HG02623 (cell line): ENCODE results near the gene PIK3C2G.

ENCODE experiments used
- ATAC-seq: cut with Tn5 transposase; IDR thresholded peaks from one replicate; pipeline ENCODE4 v1.9.1; 2021; ENCODE audit warnings: moderate library complexity; ENCODE audit not compliant: unreplicated experiment

PIK3C2G gene

GRCh38 chr12:18552829-18553228 lies 291.5 kb downstream of the PIK3C2G start:
- no peak for ATAC-seq

- no peak for ATAC-seq
These were observed 294.8 kb downstream of the PIK3C2G start for GRCh38 chr12:18556161-18556560.

DNA sequence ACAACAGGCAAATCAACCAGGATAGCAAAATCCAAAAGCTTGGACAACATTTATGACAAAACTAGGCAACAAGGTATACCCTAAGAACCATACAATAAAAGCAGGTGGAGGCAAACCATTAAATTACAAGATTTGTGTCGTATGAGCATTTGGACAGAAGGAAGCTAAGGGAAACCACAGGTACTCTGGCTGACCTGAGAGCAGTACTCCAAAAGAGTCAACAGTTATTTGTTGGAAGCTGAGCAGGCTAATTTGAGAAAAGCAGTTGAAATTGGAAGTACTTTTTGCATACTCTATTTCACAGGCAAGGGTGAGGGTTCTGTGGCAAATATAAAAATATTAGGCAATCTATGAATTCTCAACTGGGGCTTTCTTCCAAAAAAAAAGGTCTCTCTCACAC lies 297.9 kb downstream of the PIK3C2G start:
- no peak for ATAC-seq

DNA sequence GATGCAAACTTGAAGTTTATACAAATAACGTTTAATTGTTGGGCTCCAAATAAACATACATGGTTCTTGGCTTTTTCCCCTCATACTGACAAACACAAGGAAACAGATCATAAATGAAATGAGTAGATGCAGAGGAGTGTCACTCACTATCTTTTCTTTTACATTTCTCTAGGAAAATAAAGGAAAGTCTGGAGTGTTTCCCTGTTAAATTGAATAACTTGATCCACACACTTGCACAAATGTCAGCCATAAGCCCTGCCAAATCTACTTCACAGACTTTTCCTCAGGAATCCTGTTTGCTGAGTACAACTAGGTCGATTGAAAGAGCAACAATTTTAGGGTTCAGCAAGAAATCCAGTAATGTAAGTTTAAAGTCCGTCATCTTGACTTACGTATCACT lies 301.2 kb downstream of the PIK3C2G start:
- no peak for ATAC-seq

GRCh38 chr12:18564306-18564705 lies 303.0 kb downstream of the PIK3C2G start:
- ATAC-seq, result no peak

DNA sequence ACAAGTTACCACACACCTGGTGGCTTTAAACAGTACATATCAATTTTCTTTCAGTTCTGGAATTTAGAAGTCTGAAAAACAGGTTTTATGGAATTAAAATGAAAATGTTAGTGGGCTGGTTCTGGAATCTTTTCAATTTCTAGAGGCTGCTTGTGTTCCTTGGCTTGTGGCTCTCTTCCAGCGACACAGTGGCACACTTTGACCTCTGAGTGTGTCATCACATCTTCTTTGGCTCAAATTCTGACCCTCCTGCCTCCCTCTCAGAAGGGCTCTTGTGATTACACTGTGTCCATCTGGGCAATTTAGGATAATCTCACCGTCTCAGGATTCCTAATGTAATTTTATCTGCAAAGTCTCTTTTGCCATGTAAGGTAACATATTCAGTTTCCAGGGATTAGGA lies 306.5 kb downstream of the PIK3C2G start:
- ATAC-seq, result no peak

- no peak for ATAC-seq
These were observed 309.2 kb downstream of the PIK3C2G start for GRCh38 chr12:18570543-18570942.

DNA sequence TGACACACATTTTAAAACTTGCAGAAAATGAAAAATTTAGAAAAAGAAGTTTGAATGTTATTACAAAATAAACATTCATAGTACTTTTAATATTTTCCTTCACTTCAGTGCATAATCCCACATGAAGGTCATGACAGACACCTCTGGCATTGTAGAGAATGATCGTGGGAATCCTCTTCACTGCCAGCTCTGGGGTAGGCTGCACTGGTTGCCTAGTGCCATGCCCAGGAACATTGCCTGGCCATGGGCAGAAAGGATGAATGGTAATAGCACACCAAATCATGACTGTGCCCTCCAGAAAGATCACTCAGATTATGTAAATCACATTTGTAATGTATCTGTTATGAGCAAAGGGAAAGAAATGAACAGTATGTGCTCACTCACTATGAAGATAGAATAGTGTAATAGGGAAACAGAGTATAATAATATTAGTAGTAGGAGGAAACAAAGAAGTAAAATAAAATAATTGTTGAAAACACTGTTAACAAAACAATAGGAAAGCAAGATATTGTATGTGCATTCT lies 314.8 kb downstream of the PIK3C2G start:
- no peak for ATAC-seq

DNA sequence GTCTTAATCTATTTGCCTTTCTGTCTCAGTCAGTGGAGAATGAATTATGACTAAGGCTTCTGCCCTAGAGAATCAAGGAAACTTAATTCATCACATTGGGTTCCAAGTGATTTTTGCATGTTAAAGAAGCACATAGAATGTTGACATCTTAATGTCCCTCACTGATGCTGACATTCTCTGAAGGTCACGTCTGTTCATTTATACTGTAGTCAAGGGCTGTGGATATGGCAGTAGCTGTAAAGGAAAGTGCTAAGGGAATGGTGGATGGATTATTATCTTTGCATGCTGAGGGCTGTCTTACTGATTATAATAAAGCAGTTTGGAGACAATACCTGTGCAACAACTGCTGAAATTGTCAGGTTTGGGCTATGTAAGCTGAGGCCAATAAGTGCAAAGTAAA lies 315.3 kb downstream of the PIK3C2G start:
- no peak for ATAC-seq

DNA sequence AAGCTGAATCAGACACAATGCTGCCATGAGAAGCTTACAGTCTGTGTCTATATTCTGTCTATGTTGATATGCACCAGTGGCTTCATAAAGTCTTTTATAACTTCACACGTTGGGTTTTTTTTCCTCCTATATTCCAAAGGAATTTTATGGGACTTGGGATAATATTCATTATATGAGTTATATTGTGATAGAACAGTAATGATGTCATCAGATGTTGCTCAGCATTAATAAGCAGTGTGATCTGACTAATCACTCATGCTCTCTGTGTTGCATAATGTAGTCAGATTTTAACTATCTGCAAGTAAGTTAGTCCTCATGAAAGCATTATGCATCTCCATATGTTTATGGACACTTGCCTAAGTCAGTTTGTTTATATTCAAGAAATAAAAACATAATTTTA lies 316.9 kb downstream of the PIK3C2G start:
- ATAC-seq, result no peak

GRCh38 chr12:18580291-18580690 lies 319.0 kb downstream of the PIK3C2G start:
- no peak for ATAC-seq

GRCh38 chr12:18580706-18581105 lies 319.4 kb downstream of the PIK3C2G start:
- ATAC-seq, result no peak

DNA sequence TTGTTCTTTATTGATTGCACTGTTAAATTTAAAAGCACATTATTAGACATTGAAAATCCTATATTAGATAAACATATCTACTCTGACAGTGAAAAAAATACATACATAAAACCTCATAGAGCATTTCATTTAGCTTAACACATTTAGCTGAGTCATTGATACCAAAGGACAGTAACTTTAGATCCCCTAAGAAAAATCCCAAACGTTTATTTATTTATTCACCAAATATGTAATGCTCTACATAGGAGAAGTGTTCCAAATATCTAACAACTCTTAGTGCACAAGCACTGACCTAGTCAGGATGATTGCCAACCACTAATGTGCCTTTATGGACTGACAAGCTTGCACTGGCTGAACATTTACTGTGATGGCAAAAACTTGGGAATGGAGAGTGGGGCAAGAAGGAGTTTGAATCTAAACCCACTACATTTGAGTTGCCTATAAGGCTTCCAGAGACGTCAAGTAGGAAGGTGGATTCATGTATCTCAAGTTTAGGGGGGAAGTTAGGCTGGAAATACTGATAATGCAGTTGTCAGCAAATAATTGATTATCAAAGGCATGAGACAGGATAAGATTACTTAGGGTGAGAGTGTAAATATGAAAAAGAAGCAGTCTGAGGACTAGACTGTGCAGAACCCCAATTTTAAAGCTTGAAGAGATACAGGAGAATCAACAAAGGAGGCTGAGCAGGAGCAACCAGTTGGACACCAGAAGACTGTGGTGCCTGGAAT lies 320.1 kb downstream of the PIK3C2G start:
- ATAC-seq, result no peak

DNA sequence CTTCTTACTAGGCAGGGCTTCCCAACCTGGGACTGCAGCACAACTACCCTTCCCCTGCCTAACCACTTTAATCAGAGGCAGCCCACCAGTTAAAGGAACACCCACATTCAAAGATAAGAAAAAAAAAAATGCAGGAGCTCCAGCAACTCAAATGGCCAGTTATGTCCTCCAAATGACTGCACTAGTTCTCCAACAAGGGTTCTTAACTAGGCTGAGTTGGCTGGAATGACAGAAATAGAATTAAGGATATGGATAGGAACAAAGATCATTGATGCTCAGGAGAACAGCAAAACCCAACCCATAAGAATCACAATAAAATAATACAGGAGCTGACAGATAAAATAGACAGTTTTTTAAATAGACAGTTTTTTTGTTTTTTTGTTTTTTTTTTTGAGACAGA lies 322.3 kb downstream of the PIK3C2G start:
- ATAC-seq, result no peak

GRCh38 chr12:18586581-18586980 lies 325.3 kb downstream of the PIK3C2G start:
- ATAC-seq, result no peak

GRCh38 chr12:18589316-18589715 lies 328.0 kb downstream of the PIK3C2G start:
- no peak for ATAC-seq

GRCh38 chr12:18591473-18591872 lies 330.2 kb downstream of the PIK3C2G start:
- no peak for ATAC-seq

DNA sequence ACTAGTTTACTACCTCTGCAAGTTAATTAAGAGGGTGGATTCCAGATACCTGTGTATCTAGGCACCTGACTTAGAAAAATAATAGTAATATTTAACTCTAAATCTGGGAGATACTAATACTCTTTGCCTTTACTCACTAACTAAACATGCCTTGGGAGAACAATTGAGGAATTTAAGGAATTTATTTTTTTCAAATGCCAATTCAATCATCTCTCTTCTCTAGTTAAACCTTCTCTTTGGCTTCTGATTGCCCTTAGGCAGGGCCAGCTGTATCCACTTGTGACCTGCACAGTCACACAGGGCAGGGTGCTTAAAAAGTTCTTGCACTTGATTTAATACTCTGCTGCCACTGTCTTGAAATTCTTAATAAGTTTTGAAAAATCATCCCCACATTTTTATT lies 334.1 kb downstream of the PIK3C2G start:
- no peak for ATAC-seq

DNA sequence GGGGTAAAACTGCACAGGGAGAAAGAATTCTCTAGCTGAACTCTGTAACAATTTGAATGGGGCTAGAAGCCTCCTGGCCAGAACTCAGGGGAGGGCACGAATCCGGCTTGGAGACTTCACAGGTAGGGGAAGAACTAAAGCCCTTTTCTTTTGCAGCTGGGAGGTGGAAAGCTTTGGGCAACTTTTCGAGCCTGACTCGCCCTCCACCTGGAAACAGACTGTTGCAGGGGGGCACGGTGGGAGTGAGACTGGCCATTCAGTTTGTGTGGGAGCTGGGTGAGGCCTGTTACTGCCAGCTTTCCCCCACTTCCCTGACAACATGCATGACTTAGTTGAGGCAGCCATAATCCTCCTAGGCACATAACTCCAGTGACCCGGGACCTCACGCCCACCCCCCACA lies 340.6 kb downstream of the PIK3C2G start:
- no peak for ATAC-seq

DNA sequence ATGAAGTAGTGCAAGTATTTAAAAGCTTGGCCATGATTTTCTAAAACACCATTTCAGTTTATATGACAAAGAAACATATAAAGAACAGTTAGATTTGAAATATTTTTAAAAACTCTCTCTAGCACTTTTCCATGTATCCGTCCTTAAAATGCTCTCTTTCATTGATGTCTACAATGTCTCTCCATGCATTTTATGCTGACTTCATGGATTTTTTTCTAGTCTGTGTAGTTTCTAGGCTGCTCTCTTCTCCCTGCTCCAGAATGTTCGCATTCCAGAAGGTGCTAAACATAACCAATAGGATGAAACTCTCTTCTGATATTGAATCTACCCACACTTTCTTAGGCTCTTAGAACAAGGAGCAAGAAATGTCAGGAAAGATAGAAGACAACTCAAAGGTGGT lies 351.7 kb downstream of the PIK3C2G start:
- ATAC-seq, result no peak

DNA sequence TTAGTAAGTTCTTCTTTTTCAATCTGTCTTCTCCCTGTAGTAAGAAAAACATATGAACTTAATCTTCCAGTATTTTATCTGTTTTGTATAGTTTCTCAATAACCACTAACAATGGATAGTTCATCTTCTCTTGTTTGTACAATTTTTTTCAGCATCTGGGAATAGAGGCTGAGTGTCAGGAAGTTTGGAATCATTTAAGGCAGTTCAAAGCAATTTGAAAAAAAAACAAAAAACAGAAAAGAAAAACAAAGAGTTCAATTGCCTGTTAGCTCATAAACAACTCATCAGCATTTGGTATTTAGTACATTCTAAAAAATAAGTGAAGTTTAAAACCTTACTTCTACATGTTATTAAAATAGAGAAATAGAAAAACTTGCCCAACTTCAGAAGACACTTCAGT lies 359.7 kb downstream of the PIK3C2G start:
- no peak for ATAC-seq

DNA sequence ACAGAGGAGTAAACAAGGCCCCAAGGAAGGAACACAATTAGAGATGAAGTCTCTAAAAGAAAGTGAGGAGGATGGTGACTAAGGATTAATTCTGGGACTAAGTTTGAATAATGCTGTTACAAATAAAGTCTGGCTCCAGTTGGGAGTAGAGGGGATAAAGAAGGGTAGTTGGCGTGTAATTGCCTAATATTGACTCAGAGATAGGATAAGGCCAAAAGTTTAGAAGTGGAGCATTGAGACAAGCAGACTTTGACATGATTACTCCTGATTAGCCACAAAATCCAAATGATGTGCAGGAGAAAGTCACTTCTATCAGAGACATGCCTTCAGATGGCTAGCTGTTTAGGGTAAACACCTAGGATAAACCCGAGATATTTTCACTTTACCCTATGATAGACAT lies 368.1 kb downstream of the PIK3C2G start:
- ATAC-seq, result no peak

DNA sequence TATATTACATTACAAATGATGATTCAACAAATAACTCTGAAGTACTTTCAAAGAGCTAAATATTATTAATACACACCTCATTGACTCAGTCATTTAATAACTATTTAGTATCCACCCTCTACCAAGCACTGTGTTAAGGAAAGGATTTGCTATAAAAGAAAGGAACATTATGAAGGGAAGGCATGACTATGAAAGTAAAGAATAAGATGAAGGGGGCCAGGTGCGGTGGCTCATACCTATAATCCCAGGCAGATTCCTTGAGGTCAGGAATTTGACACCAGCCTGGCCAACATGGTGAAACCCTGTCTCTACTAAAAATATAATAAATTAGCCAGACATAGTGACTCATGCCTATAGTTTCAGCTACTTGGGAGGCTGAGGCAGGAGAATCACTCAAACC lies 368.6 kb downstream of the PIK3C2G start:
- no peak for ATAC-seq
